ENCODE data around the gene COL11A2. TPM values are rescaled to one million over a fixed set of nuclear protein-coding genes. Genes with fewer than 3 reads are reported as not detected.

COL11A2 gene
- total RNA-seq, 4 donors from 2014 or later: 0.23 to 0.61 (median 0.41) TPM

- Histone ChIP-seq H3K4me1 (peaks cover 8 to 22% (median 13%) of the 10 kb centered on the region in 3 donors), H3K4me3 (peak overlapping the region; percentile 40 to 68 (median 56)), H3K9me3 (no peaks in the 10 kb centered on the region), H3K27ac (peak overlapping the region; percentile 74 to 78 (median 78)), H3K36me3 (no peaks in the 10 kb centered on the region), H3K27me3 (no peaks in the 10 kb centered on the region)
- no peak for DNase-seq
- intact Hi-C loops (cut with DNase I): loop anchor here (5.0 kb wide), 1 partner anchor 86 kb away; no protein-coding TSS in a partner anchor
- TF ChIP-seq CTCF (IDR thresholded peaks at IDR 0.05): peak; percentile 89 to 95 (median 93)
- no peak for TF ChIP-seq POLR2A (IDR thresholded peaks at IDR 0.05)
- 11 to 40% methylated on average over 5 to 20 of the region's 58 CpGs for WGBS, 2 donors
These were observed 30.6 kb downstream of the COL11A2 start for GRCh38 chr6:33161354-33162331.

GRCh38 chr6:33160728-33161344 lies 31.4 kb downstream of the COL11A2 start:
- Histone ChIP-seq H3K36me3 (no peaks in the 10 kb centered on the region), H3K9me3 (no peaks in the 10 kb centered on the region), H3K4me3 (peak overlapping the region in 3 of 4 donors; percentile 56 to 68 (median 56)), H3K4me1 (peaks cover 8 to 22% (median 13%) of the 10 kb centered on the region in 3 donors), H3K27me3 (no peaks in the 10 kb centered on the region), H3K27ac (peak overlapping the region; percentile 74 to 78 (median 78))
- intact Hi-C loops (cut with DNase I): loop anchor here (5.0 kb wide), 1 partner anchor 86 kb away; no protein-coding TSS in a partner anchor
- DNase-seq: no peak
- WGBS, 2 donors: 2 to 13% methylated on average over 6 to 10 of the region's 13 CpGs
- TF ChIP-seq CTCF (IDR thresholded peaks at IDR 0.05) (no peak), POLR2A (IDR thresholded peaks at IDR 0.05) (no peak)

GRCh38 chr6:33160096-33160495 lies 32.2 kb downstream of the COL11A2 start:
- intact Hi-C loops (cut with DNase I): loop anchor here (5.0 kb wide), 1 partner anchor 87 kb away; no protein-coding TSS in a partner anchor
- Histone ChIP-seq H3K9me3 (no peaks in the 10 kb centered on the region), H3K27me3 (no peaks in the 10 kb centered on the region), H3K4me3 (no peak overlapping the region), H3K27ac (peak overlapping the region in 2 of 4 donors; percentile 77 to 78), H3K36me3 (no peaks in the 10 kb centered on the region), H3K4me1 (peaks cover 8 to 22% (median 13%) of the 10 kb centered on the region in 3 donors)
- 84 to 93% methylated on average over 8 to 11 of the region's 11 CpGs for WGBS, 2 donors
- TF ChIP-seq CTCF (IDR thresholded peaks at IDR 0.05) (no peak), POLR2A (IDR thresholded peaks at IDR 0.05) (no peak)
- no peak for DNase-seq

GRCh38 chr6:33156964-33157363 lies 35.3 kb downstream of the COL11A2 start:
- Histone ChIP-seq H3K36me3 (no peaks in the 10 kb centered on the region), H3K27ac (no peak overlapping the region), H3K27me3 (peaks cover 0 to 11% (median 0%) of the 10 kb centered on the region in 4 donors), H3K9me3 (peaks cover 0 to 5% (median 4%) of the 10 kb centered on the region in 3 donors), H3K4me3 (no peak overlapping the region), H3K4me1 (peaks cover 8 to 18% (median 10%) of the 10 kb centered on the region in 3 donors)
- intact Hi-C loops (cut with DNase I): no loop called here
- no peak for TF ChIP-seq POLR2A (IDR thresholded peaks at IDR 0.05)
- TF ChIP-seq CTCF (IDR thresholded peaks at IDR 0.05): no peak
- DNase-seq: no peak
- WGBS, 2 donors: 95 to 96% methylated on average over 2 of the region's 2 CpGs
